Renal cortical epithelial cell (primary cell): ENCODE results near the gene CRACR2B. TPM values are rescaled to one million over a fixed set of nuclear protein-coding genes. Genes with fewer than 3 reads are reported as not detected.

ENCODE experiments used
- DNase-seq: peaks from one replicate; pipeline ENCODE4 v3.0.0-alpha.2; 2011; ENCODE audit warnings: low read depth
- total RNA-seq: library from RNA; depleted of rRNA; stranded (reverse); fragments of >200 nt; gene quantifications from 2 replicates; pipeline ENCODE4 v1.2.3, GENCODE V29; 2014

The CRACR2B gene
- total RNA-seq, 1 donor from 2014 or later = 3.7 TPM

DNA sequence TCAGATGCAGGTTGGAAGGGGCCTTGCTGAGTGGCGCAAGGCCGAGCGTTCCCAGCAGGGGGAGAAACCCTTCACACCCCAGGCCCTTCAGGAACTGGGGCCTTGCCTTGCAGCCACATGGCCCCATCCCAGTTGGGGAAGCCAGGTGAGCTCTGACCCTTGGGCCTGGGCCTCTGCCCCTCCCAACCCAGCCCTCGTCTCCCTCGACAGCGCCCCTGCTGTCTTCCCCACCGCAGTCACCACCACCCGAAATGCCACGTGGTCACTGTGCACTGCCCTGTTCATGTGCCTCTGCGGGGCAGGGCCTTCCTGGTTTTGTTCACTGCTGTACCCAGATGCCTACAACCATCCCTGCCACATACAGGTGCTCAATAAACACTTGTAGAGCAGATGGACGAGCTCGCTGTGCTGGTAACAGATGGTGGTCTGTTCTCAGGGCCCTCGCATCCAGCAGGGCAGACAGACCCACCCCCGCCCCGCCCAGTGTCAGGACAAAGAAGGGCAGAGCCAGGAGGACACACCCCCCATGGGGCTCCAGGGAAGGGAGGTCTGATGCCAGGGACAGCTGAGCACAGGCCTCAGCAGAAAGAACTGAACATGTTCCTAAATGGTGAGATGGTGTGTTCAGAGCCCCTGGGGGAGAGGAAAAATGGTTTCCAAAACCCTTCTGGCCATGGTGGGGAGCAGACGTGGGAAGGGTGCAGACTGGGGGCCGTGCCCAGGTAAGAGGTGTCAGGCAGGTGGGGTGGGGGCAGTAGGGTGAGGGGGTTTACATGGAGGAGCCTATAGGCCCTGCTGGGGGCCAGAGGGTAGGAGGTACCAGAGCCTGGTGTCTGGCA, 10.9 kb downstream of the CRACR2B start:
- no peak for DNase-seq

DNA sequence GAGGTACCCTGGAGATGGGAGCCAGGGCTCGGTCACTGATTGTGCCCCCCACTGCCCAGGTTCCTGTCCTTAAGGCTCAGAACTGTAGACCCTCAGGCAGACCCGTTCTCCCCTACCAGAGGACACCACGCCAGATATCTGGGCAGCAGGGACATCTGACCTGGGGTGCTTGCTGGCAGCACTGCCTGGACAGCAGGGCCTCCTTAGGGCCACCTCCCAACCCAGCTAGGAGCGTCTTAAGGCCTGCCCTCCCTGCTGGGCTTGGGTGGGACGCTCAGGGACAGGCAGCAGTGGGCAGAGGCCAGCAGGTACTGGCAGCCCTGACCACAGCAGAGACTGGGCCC, 11.5 kb downstream of the CRACR2B start:
- DNase-seq = no peak

DNA sequence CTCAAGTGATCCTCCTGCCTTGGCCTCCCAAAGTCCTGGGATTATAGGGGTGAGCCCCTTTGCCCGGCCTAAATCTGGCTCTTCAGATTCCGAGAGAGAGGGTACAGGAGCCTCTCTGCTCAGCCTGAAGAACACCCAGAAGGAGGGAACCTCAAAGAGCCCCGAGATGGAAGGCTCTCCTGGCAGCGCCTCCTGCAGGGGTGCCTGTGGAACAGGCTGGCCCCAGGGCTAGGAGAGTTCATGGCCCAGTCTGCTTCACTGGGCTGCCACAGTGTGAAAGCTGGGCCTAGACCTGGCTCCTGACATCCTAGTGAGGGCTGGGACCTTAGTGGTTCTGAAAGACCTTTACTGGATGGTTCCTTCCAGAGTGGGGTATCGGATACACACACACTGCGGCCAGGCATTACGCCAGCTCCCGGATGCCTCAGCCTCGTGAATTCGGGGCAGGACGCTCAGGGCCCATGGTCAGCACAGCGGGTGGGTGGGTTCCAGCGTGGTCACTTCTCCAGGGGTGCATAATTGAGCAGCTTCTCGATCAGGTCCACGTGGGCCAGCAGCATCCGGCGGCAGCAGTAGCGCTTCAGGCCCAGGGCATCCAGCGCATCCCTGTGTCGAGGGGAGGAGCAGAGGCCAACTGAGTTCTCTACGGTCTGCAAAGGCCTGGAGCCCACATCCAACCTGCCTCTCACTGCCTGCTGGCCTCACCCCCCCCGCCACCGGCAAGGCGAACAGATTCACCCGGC, 12.3 kb downstream of the CRACR2B start:
- DNase-seq = no peak

DNA sequence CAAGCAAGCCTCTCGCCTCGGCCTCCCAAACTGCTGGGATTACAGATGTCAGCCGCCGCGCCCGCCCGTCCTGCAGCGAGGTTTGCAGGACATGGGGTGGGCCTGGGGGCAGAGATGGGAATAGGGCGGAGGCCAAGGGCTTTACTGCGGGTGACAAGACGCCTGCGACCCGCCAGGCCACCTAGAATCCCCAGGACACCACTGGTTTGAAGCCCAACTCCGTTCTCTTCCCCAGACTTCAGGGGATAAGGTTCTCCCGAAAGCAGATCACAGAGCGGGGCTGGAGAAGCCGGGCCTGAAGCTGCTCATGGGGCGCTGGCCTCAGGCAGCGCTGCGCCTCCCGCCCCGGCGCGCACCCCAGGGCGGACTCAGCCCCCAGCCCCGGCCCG, 14.3 kb downstream of the CRACR2B start:
- no peak for DNase-seq

DNA sequence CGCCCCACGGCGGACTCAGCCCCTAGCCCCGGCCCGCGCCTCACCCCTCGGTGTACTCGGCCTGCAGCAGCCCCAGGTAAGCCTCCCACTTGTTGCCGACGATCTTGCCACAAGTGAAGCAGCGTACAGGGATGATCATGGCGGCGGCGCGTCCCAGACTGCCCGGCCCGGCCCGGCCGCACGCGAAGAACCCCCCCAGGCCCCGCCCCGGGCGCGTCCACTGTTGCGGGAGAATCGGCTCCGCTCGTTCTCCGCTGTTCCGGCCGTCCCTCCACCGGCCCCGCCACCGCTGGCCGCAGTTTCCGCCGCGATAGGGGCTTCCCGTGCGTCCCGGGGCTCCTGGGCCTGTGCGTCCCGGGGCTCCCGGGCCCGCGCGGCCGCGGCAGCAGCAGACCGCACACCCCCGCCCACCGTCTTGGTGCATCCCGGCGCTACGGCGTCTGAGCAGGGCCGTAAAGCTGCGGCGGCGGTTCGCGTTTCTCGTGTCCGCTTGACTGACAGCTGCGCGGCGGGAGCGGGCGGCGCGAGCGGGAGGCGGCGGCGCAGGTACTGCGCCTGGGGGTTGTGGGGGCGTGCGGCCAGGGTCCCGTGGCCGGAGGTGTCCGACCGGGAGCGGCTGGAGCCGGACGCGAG, 14.8 kb downstream of the CRACR2B start, which contains the start of the genes POLR2L and TSPAN4:
Gene POLR2L (minus strand): TSS at position 160 of the 633 bp plus-strand sequence. CDS start 21 bp downstream, at position 139.
Gene TSPAN4 (plus strand): TSS at position 483 of the 633 bp plus-strand sequence. CDS start 7,453 bp downstream, outside the sequence.
- peak; percentile 50 for DNase-seq

DNA sequence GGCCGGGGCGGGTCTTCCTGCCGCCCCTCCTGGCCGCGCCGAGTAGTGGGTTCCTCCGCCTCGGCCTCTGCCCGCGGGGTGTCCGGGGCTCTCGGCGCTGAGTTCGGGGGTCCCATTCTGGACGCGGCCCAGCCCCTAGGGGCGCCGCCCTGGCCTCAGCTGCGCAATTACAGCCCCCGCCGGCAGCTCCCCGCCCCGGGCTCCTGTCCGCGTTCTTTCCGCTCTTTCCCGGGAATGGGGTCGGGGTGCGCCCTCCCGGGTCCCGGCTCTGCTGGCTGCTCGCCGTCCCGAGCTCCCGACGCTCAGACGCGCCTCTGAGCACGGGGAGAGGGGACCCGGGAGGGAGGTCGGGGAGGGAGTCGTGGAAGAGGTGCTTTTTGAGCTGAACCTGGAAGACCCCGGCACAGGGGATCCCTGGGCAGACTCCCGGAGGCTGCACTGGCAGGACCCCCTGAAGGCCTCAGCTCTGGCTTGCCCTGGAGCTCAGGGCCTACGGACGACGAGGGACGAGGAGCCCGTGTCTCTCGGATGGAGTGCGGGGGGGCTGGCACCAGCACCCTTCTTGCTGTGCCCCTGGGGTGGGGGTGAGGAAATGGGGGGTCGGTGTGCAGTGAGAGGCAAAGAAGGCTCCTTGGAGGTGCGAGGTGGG, 15.5 kb downstream of the CRACR2B start:
- DNase-seq = no peak

DNA sequence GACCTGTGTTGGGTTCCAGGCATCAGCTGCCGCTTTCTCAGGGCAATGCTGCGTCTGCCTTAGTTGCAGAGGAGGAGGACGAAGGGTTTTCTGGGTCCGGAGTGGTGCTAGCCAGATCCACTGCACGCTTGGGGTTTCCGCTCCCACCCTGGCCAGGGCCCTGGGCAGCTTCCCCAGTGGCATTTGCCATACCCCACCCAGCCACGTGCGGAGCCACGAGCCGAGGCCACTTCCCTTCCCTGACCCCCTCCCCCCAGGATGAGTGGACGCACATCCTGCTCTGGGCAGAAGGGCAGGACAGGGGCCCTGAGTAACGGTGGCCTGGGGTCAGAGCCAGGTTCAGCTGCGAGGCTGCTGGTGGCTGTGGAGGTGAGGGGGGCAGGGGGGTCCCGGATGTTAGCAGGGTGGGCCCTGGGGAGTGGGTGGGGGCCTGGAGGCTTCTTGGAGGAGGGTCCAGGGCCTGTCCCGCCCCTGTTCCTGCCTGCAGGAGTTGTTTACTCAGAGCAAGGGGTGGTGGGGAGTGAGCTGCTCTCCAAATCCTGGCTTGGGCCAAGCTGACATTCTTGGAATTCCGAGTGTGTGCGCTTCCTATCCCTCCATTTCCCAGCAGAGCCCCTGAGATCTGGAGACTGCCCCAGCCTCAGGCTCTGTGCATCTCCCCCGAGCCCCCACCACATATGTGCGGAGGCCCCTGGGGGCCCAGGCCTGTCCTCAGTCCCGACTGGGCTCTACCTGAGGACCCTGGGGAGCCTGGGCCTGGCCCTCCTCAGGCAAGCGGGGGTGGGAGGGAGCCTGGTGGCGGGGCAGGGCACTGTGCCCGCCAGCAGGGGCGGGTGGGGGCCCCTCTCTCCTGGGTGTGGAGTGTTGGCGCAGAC, 16.3 kb downstream of the CRACR2B start:
- peak; percentile 90 for DNase-seq

DNA sequence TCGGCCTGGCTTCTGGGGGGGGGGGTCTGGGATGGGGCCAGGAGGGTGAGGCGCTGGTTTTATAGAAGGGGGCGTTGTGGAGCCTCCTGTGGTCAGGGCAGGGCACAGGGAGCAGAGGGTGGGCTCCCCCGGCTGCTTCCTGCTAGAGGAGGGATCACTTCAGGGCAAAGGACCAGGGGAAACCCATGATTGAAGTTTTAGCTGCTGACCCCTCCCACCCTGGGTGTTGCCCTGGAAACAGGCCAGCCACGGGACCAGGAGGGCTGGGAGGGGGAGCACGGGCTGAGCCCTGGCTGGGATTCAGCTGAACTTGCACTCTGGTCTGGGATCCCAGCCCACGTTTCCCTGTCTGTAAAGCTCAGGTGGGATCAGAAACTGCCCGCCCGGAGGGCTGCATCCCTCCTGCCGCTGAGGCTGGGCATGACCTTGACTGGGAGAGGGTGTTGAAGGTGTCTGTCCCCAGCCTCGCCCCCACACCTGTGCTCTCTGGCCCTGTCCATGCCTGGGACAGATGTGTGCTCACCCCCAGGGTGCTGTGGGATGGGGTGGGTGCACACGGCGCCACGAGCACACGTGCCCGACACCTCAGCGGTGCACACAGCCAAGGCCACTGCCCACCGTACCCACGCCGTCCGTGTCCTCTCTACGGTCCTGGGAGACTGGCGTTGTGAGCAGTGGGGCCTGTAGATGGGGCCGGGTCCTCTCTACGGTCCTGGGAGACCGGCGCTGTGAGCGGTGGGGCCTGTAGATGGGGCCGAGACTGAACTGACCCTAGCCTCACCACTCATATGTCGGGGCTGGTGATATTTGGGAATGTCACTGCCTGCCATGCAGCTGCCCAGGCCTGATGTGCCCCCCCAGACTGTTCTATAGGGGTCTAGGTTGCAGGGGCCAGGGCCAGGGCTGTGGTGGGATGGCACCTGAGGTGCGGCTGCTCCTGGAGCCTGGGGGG, 17.2 kb downstream of the CRACR2B start:
- DNase-seq = peak; percentile 88

DNA sequence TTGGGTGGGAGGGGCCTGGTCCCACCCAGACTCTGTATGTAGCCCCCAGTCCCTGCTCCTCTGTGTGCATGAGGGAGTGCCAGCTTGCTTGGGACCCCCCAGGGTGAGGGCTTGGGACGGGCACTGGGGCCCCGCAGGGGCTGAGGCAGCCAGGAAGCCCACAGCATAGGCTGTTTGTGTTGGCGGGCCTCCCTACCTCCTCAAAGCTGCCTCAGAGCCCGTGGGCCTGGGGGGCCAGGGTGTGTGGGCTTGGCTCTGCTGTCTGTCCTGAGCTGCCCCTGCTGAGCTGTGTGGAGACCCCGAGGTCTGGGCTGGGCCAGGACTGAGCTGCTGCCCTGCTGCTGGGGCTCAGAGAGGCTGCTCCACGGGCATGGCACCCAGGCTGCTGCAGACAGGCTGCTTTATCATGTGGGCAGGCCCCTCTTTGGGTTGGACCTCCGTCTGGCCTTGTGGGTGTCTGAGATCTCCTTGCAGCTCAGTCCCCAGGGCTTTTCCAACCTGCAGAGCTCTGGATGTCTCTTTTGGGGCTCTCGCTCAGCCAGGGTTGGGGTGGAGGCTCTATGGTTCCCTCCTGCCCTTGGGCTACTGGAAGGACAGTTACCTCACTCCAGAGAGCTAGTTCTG, 18.3 kb downstream of the CRACR2B start:
- DNase-seq = no peak

DNA sequence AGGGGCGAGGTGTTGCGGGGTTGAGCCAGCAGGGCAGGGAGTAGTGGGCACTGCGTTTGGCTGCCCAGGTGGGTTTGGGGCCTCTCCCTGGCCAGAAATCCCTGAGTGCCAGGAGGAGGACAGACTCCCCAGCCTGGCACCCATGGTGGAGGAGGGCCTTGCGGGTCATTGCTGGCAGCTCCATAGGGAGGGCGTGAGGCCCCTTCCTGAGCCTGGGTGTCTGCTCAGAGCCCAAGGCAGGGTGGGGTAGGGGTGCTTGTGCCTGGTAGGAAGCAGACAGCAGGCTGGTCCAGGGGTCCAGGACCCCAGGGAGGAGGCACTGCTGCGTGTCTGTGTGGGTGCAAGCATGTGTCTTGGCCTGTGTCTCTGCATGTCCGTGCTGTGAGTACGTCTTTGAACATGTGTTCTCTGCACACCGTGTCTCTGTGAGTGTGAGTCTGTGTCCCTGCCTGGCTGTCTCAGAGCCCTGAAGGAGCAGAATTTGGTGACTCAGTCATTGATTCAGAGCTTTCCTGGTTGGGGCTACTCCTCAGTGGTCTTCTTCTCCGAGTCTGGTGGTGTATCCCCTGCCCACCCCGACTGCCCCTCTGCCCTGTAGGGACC, 18.9 kb downstream of the CRACR2B start:
- DNase-seq = no peak

DNA sequence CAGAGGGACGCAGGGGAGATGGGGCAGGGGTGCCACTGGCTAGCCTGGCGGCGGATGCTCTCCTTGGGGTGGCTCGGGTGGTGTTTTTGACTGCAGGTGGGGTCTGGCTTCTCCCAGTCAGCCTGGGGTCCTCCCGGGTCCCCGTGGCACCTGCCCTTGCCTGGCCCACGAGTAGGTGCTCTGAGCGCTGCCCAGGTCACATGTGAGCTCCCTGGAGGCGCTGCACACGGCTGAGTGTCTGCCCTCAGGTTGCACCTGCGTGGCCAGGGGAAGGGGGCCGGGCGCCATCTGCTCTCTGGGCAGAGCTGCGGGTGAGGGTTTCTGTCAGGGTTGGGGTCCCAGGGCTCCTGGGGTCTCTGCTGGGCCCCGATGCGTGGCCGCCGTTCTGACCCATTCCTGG, 20.2 kb downstream of the CRACR2B start:
- no peak for DNase-seq

DNA sequence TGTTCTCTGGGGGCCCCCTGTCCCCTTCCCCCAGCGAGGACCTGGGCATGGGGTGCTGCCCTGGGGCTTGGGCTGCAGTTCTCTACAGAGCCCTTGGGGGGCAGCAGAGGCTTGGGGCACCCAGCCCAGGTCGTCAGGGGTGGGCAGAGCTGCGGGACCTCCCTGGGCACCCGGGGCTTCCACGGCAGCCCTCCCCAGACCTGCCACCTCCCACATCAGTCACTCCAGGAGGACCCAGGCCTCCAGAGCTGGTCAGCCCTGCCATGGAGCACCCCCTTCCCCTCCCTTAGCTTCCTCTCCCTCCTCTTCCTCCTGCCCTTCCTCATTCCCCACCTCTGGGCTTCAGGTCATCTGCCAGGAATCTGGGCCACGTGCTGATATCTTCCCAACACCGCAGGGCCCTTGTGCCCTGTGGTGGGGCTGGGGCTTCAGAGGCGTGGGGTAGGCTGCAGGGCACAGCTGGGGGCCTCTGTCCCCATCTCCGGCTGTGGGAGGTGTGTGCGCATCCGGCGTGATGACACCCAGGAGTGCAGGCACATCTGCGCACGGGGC, 20.7 kb downstream of the CRACR2B start:
- no peak for DNase-seq

DNA sequence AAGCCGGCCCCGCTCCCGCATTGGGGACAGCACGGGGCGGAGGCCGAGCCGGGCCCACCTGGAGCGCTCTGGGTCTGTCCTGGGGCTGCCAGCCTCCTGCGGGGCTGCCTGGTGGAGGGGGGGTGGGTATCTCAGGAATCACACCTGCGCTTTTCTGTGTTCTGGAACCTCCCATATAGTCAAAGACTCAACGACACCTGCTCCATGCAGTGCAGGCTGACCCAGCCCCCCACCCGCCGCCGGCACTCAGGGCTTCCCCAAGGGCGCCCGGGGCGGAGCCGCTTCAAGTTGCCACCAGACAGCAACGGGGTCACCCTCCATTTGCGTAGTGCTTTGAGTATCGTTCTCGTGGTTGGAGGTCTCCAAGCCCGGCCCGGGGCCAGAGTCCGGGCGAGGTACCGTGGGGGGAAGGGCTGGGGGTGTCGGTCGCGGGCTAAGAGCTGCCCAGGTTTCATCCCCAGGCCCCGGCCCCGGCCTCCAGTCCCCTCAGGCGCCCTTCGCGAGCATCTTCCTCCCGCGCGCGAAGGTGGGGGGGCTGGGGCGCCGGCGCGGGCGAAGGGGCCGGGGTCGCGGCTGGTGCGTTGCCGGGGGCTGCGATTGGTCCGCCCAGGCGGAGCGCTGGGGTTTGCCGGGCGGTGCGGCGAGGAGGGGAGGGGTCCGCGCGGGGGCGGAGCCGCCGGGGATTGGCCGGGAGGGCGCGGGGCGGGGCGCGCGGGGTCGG, 21.5 kb downstream of the CRACR2B start:
- no peak for DNase-seq

DNA sequence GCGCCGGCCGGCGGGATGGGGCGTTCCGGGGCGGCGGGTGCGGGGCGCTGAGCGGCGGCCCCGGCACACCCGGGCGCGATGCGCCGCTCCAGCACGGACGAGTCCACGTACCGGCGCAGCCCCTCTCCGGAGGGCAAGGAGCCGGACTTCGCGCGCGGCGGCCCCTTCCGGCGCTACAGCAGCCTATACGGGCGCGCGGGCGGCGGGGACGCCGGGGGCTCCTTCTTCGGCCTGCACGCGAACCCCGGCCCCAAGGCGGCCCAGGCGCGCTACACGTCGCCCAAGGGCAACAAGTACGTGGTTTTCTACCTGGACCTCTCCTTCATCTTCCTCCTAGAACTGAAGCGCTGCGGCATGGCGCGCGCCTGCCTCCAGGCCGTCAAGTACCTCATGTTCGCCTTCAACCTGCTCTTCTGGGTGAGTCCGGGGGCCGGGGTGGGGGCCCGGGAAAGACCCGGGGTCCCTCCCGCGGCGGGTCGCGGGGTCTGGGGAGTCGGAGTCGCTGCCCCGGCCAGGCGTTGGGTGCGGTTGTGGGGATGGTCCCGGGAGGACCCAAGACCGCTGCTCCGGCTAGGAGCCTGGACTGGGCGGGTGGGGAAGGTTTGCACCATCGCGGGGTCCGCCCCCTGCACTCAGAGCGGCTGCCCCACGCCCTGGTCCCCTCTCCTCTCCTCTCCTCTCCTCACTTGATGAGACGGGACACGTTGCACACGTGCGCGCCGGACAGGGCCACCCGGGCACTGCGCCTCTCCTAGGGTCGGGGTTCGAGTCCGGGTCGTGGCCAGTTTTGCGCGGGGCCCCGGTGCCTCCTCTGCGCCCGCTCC, 22.4 kb downstream of the CRACR2B start:
- no peak for DNase-seq

DNA sequence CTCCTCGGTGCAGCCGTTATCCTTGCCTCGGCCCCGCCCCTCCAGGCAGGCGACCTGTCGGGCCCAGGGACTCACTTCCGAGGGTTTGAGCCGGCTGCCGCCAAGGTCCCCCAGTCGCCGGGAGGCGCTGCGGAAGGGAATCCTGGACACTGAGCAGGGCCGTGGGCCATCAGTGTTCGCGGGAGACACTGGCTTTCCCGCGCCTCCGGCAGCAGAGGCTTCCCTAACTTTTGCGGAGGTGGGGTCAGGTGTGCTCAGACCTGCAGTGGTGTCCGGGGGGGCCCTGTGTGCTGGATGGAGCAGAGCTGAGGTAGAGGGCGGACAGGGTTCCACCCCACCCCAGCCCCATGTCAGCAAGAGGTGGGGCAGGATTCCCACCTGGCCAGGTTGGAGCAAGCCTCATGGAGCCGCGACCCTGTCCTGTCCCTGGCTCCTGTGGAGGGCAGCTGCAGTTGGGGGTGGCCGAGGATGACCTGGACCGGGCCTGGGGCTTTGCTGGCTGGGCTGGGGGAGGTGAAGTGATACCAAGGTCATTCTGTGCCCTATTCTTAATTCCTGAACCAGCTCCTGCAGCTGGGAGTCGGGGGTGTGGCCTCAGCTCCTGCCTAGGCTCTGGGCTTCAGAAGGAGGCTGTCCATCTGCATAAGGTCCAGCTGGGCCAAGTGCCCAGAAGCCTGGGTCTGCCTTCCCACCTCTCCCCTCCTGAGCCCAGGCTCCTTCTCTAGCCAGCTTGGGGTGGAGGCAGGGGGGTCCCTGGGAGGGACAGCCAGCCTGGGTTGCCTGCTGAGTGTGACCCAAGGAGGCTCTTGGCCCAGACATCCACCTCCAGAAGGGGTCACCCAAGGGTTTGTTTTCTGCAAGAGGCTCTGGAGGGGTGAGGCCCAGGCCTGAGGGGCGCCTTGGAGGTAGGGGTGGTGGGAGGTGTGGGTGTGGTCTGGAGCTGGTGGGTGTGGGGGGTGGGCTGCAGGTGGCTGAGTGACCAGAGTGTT, 23.4 kb downstream of the CRACR2B start:
- DNase-seq = no peak

DNA sequence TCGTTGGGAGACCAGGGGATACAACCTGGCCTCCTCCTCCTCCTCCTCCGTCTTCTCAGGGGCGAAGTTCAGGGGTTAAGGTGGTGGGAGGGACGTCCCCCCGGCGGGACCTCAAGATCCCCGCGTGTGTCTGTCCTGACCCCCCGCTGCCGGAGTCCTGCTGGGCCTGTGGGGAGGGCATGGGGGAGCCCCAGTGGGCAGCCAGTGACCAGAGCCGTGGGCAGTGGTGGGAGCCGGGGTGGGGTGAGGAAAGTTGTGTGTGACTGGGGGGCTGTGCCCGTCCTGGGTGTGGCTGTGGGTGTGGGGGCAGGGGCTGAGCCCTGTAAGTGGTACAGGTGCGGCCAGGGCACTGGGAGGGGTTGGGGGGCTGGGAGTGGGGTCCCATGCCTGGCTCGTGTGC, 25.0 kb downstream of the CRACR2B start:
- no peak for DNase-seq
